ENCODE results near the gene CADM4. TPM values are rescaled to one million over a fixed set of nuclear protein-coding genes. Genes with fewer than 3 reads are reported as not detected.

CADM4 gene
- total RNA-seq, 1 donor from 2014 or later, result 7.1 TPM

DNA sequence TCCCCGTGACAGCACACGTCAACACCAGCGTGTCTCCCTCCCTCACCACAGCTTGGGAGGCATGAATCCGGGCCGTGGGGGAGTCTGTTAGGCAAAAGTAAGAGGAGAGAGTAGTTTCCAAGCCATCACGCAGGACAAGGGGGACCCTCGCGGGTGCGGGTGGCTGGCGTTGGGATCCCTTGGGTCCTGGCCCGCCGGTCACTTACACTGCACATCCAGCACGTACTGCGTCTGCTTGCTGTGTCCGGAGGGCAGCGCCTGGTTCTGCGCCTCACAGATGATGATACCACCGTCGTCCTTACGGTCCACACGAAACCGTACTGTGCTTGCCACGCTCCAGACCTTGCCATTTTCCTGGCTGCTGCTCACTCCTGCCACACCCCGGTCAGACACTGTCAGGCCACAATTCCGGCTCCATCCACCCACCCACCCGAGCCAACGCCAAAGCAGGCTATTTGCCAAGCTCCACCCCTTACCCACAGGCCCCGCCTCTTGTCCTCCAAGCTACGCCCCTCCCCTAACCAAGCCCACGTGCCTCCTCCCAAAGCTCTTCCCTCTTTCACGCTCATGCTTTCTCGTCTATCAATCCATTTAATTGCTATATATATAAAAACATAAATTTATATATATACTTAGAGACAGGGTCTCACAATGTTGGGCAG, 13.6 kb downstream of the CADM4 start:
- Mint-ChIP-seq H3K27me3 (ENCODE audit: low read depth) (no peaks in the 10 kb centered on the region), H3K4me3 (ENCODE audit: unreplicated experiment) (no peak overlapping the region), H3K9me3 (ENCODE audit: low read depth) (no peaks in the 10 kb centered on the region), H3K4me1 (ENCODE audit: low read depth) (no peaks in the 10 kb centered on the region), H3K27ac (ENCODE audit: unreplicated experiment) (no peak overlapping the region), H3K36me3 (ENCODE audit: low read depth) (no peaks in the 10 kb centered on the region)
- TF ChIP-seq, protein P1, sequence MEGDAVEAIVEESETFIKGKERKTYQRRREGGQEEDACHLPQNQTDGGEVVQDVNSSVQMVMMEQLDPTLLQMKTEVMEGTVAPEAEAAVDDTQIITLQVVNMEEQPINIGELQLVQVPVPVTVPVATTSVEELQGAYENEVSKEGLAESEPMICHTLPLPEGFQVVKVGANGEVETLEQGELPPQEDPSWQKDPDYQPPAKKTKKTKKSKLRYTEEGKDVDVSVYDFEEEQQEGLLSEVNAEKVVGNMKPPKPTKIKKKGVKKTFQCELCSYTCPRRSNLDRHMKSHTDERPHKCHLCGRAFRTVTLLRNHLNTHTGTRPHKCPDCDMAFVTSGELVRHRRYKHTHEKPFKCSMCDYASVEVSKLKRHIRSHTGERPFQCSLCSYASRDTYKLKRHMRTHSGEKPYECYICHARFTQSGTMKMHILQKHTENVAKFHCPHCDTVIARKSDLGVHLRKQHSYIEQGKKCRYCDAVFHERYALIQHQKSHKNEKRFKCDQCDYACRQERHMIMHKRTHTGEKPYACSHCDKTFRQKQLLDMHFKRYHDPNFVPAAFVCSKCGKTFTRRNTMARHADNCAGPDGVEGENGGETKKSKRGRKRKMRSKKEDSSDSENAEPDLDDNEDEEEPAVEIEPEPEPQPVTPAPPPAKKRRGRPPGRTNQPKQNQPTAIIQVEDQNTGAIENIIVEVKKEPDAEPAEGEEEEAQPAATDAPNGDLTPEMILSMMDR (IDR thresholded peaks at IDR 0.05), result no peak
- no peak for DNase-seq (ENCODE audit: low spot score)

DNA sequence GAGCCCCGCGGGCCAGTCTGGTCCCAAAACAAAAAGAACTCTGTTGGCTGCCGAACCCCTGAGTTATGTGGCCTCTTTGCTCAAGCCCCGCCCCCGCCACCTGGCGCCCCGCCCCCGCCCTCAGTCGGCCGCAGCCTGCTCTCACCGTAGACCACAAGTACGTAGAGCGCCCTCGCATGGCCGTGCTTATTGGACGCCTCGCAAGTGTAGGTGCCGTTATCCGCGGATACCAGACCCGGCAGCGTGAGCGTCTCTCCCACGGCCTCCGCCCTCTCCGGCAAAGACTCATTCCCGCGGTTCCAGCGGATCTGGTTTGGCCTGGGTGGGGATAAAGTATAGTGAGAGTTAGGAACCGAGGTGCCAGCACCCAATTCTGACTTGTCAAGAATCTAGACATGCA, 14.7 kb downstream of the CADM4 start:
- DNase-seq (ENCODE audit: low spot score), result no peak
- H3K27me3 Mint-ChIP-seq (ENCODE audit: low read depth), result no peaks in the 10 kb centered on the region
- no peak overlapping the region for H3K27ac Mint-ChIP-seq (ENCODE audit: unreplicated experiment)
- no peaks in the 10 kb centered on the region for H3K36me3 Mint-ChIP-seq (ENCODE audit: low read depth)
- peaks cover 9% of the 10 kb centered on the region for H3K4me1 Mint-ChIP-seq (ENCODE audit: low read depth)
- TF ChIP-seq, protein P1 (IDR thresholded peaks at IDR 0.05), result no peak
- no peak overlapping the region for H3K4me3 Mint-ChIP-seq (ENCODE audit: unreplicated experiment)
- no peaks in the 10 kb centered on the region for H3K9me3 Mint-ChIP-seq (ENCODE audit: low read depth)

DNA sequence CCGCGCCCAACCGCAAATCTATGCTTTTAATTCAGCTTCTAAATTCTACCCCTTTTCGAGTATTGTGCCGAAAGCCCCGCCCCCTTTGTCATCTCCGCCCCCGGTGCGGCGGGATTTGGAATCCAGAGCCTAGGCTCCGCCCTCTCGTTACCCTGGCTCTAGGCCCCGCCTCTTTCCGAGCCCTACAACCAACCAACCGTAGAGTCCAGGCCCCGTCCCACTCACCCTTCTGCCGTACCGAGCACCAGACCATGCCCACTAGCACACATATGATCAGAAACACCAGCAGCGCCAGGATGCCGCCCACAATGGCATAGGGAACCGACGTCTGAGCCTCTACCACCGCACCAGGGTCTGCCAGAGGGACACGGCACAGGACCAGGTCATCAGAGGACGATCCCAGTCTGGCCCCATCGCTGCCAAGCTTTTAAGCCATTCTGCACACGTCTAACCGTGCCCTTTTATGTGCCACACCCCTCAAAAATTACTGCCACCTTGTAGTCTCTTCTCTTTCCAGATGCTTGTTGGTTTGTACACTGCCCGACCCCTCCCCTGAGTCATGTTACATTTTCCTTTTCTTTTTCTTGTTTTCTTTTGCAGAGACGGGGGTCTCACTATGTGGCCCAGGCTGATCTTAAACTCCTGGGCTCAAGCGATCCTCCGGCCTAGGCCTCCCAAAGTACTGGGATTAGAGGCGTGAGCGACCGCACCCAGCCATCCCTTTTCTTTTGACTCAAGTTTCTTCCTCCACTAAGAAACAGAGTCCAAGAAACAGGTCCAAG, 15.6 kb downstream of the CADM4 start:
- Mint-ChIP-seq H3K27me3 (ENCODE audit: low read depth) (no peaks in the 10 kb centered on the region), H3K4me1 (ENCODE audit: low read depth) (peaks cover 11% of the 10 kb centered on the region), H3K4me3 (ENCODE audit: unreplicated experiment) (no peak overlapping the region), H3K36me3 (ENCODE audit: low read depth) (no peaks in the 10 kb centered on the region), H3K27ac (ENCODE audit: unreplicated experiment) (no peak overlapping the region), H3K9me3 (ENCODE audit: low read depth) (no peaks in the 10 kb centered on the region)
- TF ChIP-seq, protein P1 (IDR thresholded peaks at IDR 0.05), result no peak
- no peak for DNase-seq (ENCODE audit: low spot score)

DNA sequence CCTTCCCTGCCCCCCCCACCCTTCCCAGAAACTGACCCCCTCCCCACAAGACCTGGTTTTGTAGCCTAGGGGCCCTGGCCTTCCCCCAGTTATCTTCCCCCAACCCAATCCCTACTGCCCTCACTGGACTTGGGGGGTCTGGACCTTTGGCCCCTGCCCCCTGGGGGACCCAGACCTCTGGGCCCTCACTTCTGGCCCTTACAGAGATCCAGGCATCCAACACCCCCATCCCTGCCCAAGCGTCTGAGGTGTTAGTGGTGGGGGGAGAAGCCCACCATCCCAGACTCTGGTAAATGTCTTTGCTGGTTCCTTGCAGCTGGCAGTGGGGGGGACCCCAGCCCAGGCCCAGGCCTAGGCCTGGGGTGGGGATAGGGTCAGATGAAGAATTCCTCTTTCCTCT, 16.7 kb downstream of the CADM4 start:
- Mint-ChIP-seq H3K36me3 (ENCODE audit: low read depth) (no peaks in the 10 kb centered on the region), H3K9me3 (ENCODE audit: low read depth) (no peaks in the 10 kb centered on the region), H3K4me1 (ENCODE audit: low read depth) (peaks cover 16% of the 10 kb centered on the region), H3K4me3 (ENCODE audit: unreplicated experiment) (no peak overlapping the region), H3K27me3 (ENCODE audit: low read depth) (no peaks in the 10 kb centered on the region), H3K27ac (ENCODE audit: unreplicated experiment) (no peak overlapping the region)
- TF ChIP-seq, protein P1 (IDR thresholded peaks at IDR 0.05), result no peak
- no peak for DNase-seq (ENCODE audit: low spot score)

DNA sequence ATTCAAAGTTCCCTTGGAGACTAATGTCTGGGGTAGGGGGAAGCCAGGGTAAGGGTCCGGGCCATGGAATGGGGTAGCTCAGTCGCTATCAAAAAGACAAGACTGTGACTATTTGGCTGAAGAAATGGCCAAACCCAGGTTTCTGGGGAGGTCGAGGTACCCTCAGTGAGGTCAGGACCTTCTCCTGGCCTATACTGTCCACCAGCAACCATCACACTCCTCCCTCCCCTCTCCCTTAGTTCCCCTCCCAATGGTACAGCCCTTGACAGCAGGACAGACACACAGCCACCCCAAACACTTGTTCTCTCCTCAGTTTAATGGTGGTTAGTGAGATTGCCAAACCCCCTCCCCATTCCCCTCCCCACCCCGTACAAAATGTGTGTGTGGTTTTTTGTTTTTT, 17.6 kb downstream of the CADM4 start:
- DNase-seq (ENCODE audit: low spot score), result no peak
- Mint-ChIP-seq H3K27ac (ENCODE audit: unreplicated experiment) (no peak overlapping the region), H3K27me3 (ENCODE audit: low read depth) (no peaks in the 10 kb centered on the region), H3K4me1 (ENCODE audit: low read depth) (peaks cover 21% of the 10 kb centered on the region), H3K36me3 (ENCODE audit: low read depth) (no peaks in the 10 kb centered on the region), H3K4me3 (ENCODE audit: unreplicated experiment) (no peak overlapping the region), H3K9me3 (ENCODE audit: low read depth) (no peaks in the 10 kb centered on the region)
- TF ChIP-seq, protein P1 (IDR thresholded peaks at IDR 0.05), result no peak

Data from chondrocyte (in vitro differentiated cells).